ENCODE data around the gene LRRC8C.

Gene LRRC8C

GRCh38 chr1:89727517-89728312 is 94.8 kb downstream of the LRRC8C start:
- DNase-seq (ENCODE audit: low read depth in 2 of 3, low spot score in 1 of 3), result no peak

DNA sequence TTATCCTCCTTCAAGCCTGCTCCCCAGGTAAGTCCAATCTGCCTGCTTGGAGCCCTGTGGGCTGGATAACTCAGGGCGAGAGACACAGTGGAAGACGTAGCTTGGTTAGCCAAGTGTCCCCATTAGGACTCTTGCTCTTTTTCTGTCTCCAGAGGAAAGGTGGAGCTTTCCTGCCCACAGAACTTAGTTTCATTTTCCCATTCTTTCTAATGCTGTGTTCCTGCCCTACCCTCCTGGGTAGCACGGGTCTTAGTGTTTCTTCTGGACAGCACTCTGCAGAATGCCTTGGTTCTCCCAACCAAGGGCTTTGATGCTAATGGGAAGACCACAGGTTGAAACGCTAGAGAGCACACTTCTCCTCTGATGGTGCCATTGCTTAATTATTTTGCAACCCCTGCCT is 95.5 kb downstream of the LRRC8C start:
- no peak for DNase-seq (ENCODE audit: low read depth in 2 of 3, low spot score in 1 of 3)

DNA sequence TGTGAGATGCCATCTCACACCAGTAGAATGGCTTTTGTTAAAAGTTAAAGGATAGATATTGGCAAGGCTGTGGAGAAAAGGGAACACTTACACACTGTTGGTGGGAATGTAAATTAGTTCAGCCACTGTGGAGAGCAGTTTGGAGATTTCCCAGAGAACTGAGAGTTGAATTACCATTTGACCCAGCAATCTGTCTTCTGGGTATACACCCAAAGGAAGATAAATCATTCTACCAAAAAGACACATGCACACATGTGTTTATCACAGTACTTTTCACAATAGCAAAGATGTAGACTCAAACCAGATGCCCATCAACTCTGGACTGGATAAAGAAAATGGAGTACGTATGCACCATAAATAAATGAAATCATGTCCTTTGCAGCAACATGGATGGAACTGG is 99.3 kb downstream of the LRRC8C start:
- no peak for DNase-seq (ENCODE audit: low read depth in 2 of 3, low spot score in 1 of 3)

- no peak for DNase-seq (ENCODE audit: low read depth in 2 of 3, low spot score in 1 of 3)
Measured at GRCh38 chr1:89732643-89733222, 99.8 kb downstream of the LRRC8C start.

DNA sequence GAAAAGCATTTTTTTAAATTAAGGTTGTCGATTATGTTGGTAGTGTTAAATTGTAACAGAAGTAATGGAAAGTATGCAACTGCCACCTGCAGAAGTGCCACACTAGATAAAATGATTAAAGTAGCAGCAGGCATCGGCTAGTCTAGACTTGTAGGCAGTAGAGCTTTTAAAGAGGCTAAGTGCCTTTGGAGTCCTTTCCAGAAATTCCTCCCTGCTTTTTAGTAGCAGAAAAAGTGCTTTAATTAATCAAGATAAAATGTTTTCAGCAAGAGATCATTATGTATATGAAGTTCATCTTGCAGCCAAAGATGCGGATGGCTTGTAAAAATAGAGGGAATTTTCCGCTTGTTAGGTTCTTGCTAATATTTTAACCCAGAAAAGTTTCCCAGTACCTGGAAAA is 100.8 kb downstream of the LRRC8C start:
- no peak for DNase-seq (ENCODE audit: low read depth in 2 of 3, low spot score in 1 of 3)

GRCh38 chr1:89734442-89734841 is 101.5 kb downstream of the LRRC8C start:
- DNase-seq (ENCODE audit: low read depth in 2 of 3, low spot score in 1 of 3), result no peak

DNA sequence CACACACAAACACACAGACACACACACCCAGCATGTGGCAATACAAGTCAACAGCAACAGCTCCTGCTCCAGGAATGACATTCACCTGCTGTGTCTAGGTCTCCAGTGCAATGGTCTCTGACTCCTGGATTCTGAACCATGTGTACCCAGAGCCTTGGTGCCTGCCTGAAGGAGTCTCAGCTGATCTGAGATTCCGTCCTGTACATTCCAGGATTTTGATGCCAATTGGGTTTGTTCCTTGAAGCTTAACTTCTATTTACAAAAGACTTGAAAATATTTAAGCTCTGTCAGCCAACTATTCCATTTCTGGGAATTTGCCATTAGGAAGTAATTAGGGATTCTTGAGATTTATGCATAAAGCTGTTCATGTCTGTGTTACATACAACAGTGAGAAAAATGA is 102.6 kb downstream of the LRRC8C start:
- no peak for DNase-seq (ENCODE audit: low read depth in 2 of 3, low spot score in 1 of 3)

- no peak for DNase-seq (ENCODE audit: low read depth in 2 of 3, low spot score in 1 of 3)
Measured at GRCh38 chr1:89736937-89737733, 104.2 kb downstream of the LRRC8C start.

DNA sequence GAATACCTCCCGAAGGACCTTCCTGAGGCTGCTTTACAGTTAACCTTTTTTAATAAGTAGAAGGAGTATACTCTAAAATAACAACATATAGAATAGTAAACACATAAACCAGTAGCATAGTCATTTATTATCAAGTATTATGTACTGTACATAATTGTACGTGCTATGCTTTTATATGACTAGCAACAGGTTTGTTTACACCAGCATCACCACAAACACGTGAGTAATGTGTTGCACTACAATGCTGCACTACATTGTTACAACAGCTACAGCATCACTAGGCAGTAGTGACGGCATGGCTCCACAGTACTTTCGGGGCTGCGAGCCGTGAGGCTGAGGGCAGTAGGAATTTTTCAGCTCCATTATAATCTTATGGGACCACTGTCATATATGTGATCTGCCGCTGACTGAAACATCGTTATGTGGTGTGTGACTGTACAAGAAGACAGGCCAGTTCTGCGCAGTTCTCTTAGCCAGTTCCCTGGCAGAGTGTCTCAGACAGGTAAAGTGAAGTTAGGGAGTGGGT is 105.1 kb downstream of the LRRC8C start:
- no peak for DNase-seq (ENCODE audit: low read depth in 2 of 3, low spot score in 1 of 3)

DNA sequence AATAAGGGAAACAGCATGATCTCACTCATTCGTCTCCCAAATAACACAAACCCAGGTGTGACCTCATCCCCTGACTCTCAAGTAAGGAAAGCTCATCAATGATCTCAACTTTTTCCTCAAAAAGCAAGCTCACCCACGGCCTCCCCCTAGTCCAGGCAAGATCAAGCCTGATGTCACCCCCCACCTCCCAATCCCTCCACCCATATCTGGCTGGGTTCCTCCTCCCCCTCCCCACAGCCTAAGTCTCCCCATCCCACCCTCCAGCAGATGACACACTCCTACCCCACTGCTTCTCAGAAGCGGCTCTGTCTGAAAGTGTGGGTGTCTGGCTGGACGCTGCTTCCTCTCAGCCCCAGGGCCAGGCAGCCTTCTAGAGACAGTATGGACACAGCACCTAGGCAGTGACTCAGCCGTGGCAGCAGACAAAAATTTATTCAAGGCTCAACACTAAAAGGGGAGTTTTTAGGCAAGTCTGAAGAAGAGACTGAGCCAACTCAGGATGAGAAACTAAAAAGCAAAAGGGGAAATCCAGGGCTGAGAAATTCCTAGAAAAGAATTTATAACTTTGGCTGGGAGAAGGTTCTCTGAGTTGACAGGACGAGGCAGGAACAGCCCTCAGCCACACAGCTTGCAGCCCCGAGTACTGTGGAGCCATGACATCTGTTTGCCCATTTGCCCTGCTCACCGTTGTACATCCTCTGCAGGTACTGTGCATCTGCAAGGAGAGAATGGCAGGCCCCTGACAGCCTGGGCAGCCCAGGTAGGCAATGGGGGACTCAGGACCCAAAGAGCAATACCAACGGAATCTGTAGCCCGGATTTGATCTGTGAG is 106.3 kb downstream of the LRRC8C start:
- peak in 1 of 3 donors; percentile 44 for DNase-seq (ENCODE audit: low read depth in 2 of 3, low spot score in 1 of 3)

DNA sequence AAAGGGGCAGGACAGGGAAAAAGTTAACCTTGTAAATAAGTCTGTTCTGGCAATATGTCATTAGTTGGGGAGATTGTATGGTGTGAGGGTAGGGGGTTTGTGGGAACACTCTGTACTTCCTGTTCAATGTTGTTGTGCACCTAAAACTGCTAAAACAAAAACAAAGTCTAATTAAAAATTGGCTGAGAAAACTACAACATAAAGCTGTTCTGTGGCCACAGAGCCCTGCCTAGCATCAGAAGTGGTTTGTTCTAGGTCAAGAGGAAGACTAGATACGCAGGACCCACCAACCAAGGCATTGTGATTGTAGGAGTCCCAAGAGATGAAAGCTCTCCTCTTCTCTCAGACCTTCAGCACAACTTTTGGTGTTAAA is 106.9 kb downstream of the LRRC8C start:
- DNase-seq (ENCODE audit: low read depth in 2 of 3, low spot score in 1 of 3), result no peak

DNA sequence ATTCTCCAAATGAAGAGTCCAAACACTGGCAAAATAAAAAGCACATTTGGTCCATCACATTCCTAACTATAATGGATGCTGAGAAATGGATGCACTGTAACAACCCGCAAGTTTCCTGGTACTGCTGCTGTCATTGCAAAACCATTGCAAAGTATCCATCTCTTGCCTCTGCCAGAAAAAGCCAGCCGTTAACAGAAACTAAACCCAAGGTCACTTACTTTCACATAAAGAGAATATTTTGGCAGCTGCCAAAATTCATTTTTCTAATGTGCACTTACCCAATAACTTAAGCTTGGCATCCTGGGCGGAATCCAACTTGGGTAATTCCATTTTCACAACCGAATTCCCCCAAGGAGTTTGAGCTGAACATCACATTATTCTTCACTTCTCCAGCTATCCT is 110.9 kb downstream of the LRRC8C start:
- no peak for DNase-seq (ENCODE audit: low read depth in 2 of 3, low spot score in 1 of 3)

DNA sequence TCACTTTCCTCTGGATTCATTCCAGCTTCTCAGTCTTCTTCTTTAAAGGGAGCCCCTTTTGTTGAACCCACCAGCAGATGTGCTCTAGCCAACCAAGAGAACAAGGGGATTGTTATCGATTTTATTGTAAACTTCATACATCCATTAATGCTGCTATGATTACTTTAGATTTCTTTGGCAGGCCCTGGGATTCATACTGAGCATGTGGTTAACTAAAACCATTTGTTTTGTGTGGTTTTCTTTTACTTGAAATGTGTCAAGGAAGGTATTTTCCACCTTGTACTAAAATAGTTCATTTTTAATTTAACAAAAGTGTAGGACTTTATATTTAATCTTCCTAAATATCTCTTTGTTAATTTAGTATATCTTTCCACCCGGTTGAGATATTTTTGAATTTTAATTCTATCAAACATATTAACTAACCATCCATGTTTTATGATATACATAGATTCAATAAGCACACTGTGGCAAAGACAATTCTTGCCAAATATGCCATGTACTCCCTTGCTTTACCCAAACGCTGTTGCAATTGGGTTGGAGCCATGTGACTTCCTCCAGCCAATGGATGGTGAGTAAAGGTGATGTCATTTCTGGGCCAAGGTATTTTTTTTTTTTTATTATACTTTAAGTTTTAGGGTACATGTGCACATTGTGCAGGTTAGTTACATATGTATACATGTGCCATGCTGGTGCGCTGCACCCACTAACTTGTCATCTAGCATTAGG is 113.7 kb downstream of the LRRC8C start:
- no peak for DNase-seq (ENCODE audit: low read depth in 2 of 3, low spot score in 1 of 3)

DNA sequence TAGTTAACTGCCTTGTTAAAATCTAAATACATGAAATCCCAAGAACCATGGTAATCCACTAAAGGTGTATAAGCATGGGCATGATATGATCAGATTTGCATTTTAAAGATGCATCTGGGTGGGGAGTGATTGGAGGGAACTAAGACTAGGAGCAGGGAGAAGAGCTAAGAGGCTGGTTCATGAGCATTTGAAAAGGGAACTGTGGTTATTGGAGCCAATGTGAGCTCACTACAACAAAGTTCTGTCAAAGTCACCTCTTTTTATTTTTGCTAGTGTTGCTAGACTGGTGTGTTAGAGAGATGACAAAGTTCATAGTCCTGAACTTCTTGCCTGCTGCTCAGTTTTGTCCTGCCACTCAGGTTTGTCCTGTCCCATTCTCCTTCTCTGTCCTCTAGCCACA is 120.8 kb downstream of the LRRC8C start:
- no peak for DNase-seq (ENCODE audit: low read depth in 2 of 3, low spot score in 1 of 3)

GRCh38 chr1:89754518-89754917 is 121.6 kb downstream of the LRRC8C start:
- no peak for DNase-seq (ENCODE audit: low read depth in 2 of 3, low spot score in 1 of 3)

GRCh38 chr1:89755591-89755990 is 122.7 kb downstream of the LRRC8C start:
- DNase-seq (ENCODE audit: low read depth in 2 of 3, low spot score in 1 of 3), result no peak

- peak; percentile 43 to 60 (median 47) for DNase-seq (ENCODE audit: low read depth in 2 of 3, low spot score in 1 of 3)
Measured at GRCh38 chr1:89757532-89757931, 124.6 kb downstream of the LRRC8C start.

DNA sequence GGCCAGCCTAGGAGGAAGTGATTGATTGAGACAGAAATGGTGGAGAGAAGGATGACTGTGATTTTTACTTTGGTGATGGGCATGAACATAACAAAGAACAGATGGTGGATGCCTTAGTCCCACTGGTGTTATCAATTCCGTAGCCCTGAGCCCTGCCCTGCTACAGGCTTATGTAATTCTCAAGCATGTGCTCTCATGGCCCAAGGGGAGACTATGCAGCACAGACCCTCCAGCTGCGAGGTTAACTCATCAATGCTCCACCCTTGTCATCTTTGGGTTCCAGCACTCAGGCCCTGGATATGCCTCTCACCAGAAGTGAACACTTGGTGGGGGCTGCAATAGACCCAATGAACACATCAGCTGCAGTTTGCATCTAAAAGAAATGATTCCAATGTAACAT is 125.2 kb downstream of the LRRC8C start:
- no peak for DNase-seq (ENCODE audit: low read depth in 2 of 3, low spot score in 1 of 3)

DNA sequence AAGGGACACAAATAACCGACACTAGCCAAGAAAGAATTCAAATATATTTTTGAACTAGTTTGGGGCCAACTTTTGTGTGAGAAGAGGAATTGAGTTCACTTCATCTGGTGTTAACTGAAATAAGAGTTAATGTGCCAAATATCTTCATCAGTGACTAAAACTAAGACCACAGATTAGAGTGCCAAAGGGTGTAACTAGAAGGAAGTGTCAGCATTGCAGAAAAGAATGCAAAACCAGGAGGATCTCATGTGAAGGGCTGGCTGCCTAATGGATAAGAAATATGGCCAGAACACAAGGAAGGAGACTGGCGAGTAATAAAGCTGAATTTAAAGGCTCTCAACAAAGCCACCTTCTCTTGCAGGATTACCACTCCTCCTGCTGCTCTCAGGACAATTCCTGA is 126.1 kb downstream of the LRRC8C start:
- no peak for DNase-seq (ENCODE audit: low read depth in 2 of 3, low spot score in 1 of 3)

- DNase-seq (ENCODE audit: low read depth in 2 of 3, low spot score in 1 of 3), result no peak
Measured at GRCh38 chr1:89760496-89760895, 127.6 kb downstream of the LRRC8C start.
